CD14-positive monocyte (primary cell): Measurements from ENCODE around the gene ZNF692. TPM values are rescaled to one million over a fixed set of nuclear protein-coding genes. Genes with fewer than 3 reads are reported as not detected.
A peak's percentile ranks its signal among the peaks of the same experiment; 100 is the strongest.

Experiments
- DNase-seq, 3 donors: peaks; one replicate each; pipeline ENCODE4 v3.0.0-alpha.2; 2011 to 2022
- H2AFZ ChIP-seq: 2 replicates; pipeline ENCODE4 v1.6.0; 2012; ENCODE audit warnings: mild to moderate bottlenecking, low read depth, low read length, inconsistent platforms; ENCODE audit not compliant: insufficient read depth, poor library complexity, severe bottlenecking
- H3K27ac ChIP-seq, 2 donors: 1 replicate in 1 of 2; 2 replicates in 1 of 2; pipeline ENCODE4 v1.5.1; 2012 to 2013; ENCODE audit warnings: low read length in 2 of 2, control low read depth in 1 of 2, inconsistent platforms in 1 of 2, low read depth in 1 of 2, mild to moderate bottlenecking in 1 of 2
- H3K27me3 ChIP-seq, 2 donors: one replicate each; pipeline versions ENCODE4 v1.6.0 to v1.6.1; 2011 to 2013; ENCODE audit warnings: low read length in 2 of 2; ENCODE audit not compliant: control insufficient read depth in 2 of 2, insufficient read depth in 2 of 2
- H3K36me3 ChIP-seq, 2 donors: replicated peaks in 1 of 2; 1 replicate in 1 of 2; 2 replicates in 1 of 2; pipeline versions ENCODE4 v1.5.1 to v1.6.1; 2012 to 2013; ENCODE audit warnings: low read length in 2 of 2, control low read depth in 1 of 2, inconsistent platforms in 1 of 2, mild to moderate bottlenecking in 1 of 2; ENCODE audit not compliant: insufficient read depth in 2 of 2, control insufficient read depth in 1 of 2
- H3K4me1 ChIP-seq, 2 donors: 1 replicate in 1 of 2; 2 replicates in 1 of 2; pipeline versions ENCODE4 v1.5.1 to v1.6.1; 2012 to 2013; ENCODE audit warnings: low read length in 2 of 2, control low read depth in 1 of 2, inconsistent platforms in 1 of 2, mild to moderate bottlenecking in 1 of 2, moderate library complexity in 1 of 2; ENCODE audit not compliant: insufficient read depth in 2 of 2, control insufficient read depth in 1 of 2
- H3K4me2 ChIP-seq: replicated peaks from 2 replicates; pipeline ENCODE3; 2012; ENCODE audit warnings: low read length, moderate library complexity, mild to moderate bottlenecking; ENCODE audit not compliant: poor library complexity, severe bottlenecking; ENCODE audit errors: extremely low read depth
- H3K4me3 ChIP-seq, 3 experiments: fragments of 200-600 bp in 1 of 3; sonication (generic) in 1 of 3; replicated peaks in 1 of 3; 1 replicate in 2 of 3; 2 replicates in 1 of 3; pipeline ENCODE4 v1.5.1; 2011 to 2013; ENCODE audit warnings: low read length in 3 of 3, mild to moderate bottlenecking in 3 of 3, control low read depth in 2 of 3, low read depth in 2 of 3, inconsistent platforms in 1 of 3, moderate library complexity in 1 of 3
- H3K79me2 ChIP-seq: 2 replicates; pipeline ENCODE4 v1.6.0; 2012; ENCODE audit warnings: mild to moderate bottlenecking, control low read depth, inconsistent platforms, low read length, moderate library complexity; ENCODE audit not compliant: insufficient read depth
- H3K9ac ChIP-seq: 2 replicates; pipeline ENCODE4 v1.6.0; 2017; ENCODE audit warnings: low read length, mild to moderate bottlenecking; ENCODE audit not compliant: insufficient read depth, poor library complexity, severe bottlenecking
- H3K9me3 ChIP-seq, 2 donors: replicated peaks in 1 of 2; 1 replicate in 1 of 2; 2 replicates in 1 of 2; pipeline versions ENCODE4 v1.5.1 to v1.6.1; 2012 to 2013; ENCODE audit warnings: low read length in 2 of 2, control low read depth in 1 of 2; ENCODE audit not compliant: control insufficient read depth in 1 of 2, insufficient read depth in 1 of 2
- H4K20me1 ChIP-seq: 2 replicates; pipeline ENCODE4 v1.6.0; 2012; ENCODE audit warnings: mild to moderate bottlenecking, low read length, control low read depth, moderate library complexity; ENCODE audit not compliant: insufficient read depth
- H3K27ac Mint-ChIP-seq, 7 donors: one replicate each; pipeline ENCODE4 v1.8.0; 2020; ENCODE audit warnings: mild to moderate bottlenecking in 7 of 7, mixed read lengths in 7 of 7, moderate library complexity in 6 of 7, inconsistent platforms in 2 of 7
- H3K27me3 Mint-ChIP-seq, 3 donors: one replicate each; pipeline ENCODE4 v1.8.0; 2021 to 2022; ENCODE audit warnings: low read depth in 3 of 3, mild to moderate bottlenecking in 3 of 3, mixed read lengths in 3 of 3, moderate library complexity in 3 of 3, inconsistent platforms in 1 of 3
- H3K36me3 Mint-ChIP-seq, 2 donors: one replicate each; pipeline ENCODE4 v1.8.0; 2020; ENCODE audit warnings: mixed read lengths in 2 of 2, inconsistent platforms in 1 of 2, mild to moderate bottlenecking in 1 of 2
- H3K4me1 Mint-ChIP-seq: one replicate; pipeline ENCODE4 v1.8.0; 2020; ENCODE audit warnings: mild to moderate bottlenecking, mixed read lengths
- H3K4me3 Mint-ChIP-seq, 2 donors: one replicate each; pipeline ENCODE4 v1.8.0; 2020; ENCODE audit warnings: mild to moderate bottlenecking in 2 of 2, mixed read lengths in 2 of 2, moderate library complexity in 1 of 2
- H3K9me3 Mint-ChIP-seq, 7 donors: one replicate each; pipeline ENCODE4 v1.8.0; 2020 to 2022; ENCODE audit warnings: mixed read lengths in 7 of 7, mild to moderate bottlenecking in 6 of 7, moderate library complexity in 6 of 7, inconsistent platforms in 2 of 7
- WGBS: methylation state at CpG from one replicate; pipeline ENCODE4 v1.1.5; 2013; ENCODE audit warnings: missing lambda C conversion rate; ENCODE audit not compliant: insufficient coverage; 5-methylcytosine and 5-hydroxymethylcytosine counted together
- intact Hi-C, 2 donors: fragments of 100-400 bp; cut with micrococcal nuclease; formaldehyde crosslinking; loops; one replicate each; pipeline versions ENCODE4 v1.15.0 to v1.15.1; 2023
- polyA plus RNA-seq, 3 donors: library from polyadenylated mRNA; depleted of rRNA in 1 of 3; unstranded in 2 of 3; stranded (reverse) in 1 of 3; fragments of 300-500 nt in 2 of 3; fragments of >200 nt in 1 of 3; fragmentation: Illumina TruSeq in 2 of 3; gene quantifications; 1 replicate in 2 of 3; 2 replicates in 1 of 3; pipeline ENCODE4 v1.2.3, GENCODE V29; 2012 to 2021
- TF ChIP-seq, protein P1 (sequence below): fragments of 200-600 bp; IDR thresholded peaks from one replicate; pipeline ENCODE4 v1.8.0; 2022; ENCODE audit warnings: antibody characterized with exemption, mild to moderate bottlenecking

The ZNF692 gene
- polyA plus RNA-seq, 3 donors = 2.2 to 59.0 (median 2.4) TPM

DNA sequence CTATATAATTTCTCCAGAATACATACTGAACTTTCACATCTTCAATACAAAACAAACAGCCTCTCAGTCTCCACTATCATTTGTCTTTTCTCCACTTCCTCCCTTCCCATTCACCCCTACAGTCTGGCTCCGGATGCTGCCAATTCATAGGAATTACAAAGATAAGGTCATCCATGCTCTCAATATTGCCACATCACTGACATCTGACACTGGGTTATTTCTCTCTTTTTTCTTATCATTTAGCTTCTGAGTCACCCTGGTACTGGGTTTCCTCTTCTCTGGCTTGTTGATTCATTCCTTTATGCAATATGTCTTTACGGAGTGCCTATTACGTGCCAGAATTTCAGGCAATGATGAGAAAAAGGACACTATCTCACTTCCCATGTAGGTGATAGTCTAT, 30.0 kb downstream of the ZNF692 start:
- peak; percentile 76 to 93 (median 91) for DNase-seq
- peak overlapping the region; percentile 91 to 94 (median 93) for H3K27ac Mint-ChIP-seq
- peaks cover 0 to 8% of the 10 kb centered on the region in 2 donors for H3K36me3 ChIP-seq
- H3K4me1 ChIP-seq = peaks cover 42 to 54% of the 10 kb centered on the region in 2 donors
- peak overlapping the region; percentile 13 for H3K4me2 ChIP-seq
- peaks cover 9 to 10% of the 10 kb centered on the region in 2 donors for H3K36me3 Mint-ChIP-seq
- peak overlapping the region; percentile 46 to 58 for H3K27ac ChIP-seq
- no peaks in the 10 kb centered on the region for H4K20me1 ChIP-seq
- H3K9me3 ChIP-seq = no peaks in the 10 kb centered on the region
- TF ChIP-seq, protein P1, sequence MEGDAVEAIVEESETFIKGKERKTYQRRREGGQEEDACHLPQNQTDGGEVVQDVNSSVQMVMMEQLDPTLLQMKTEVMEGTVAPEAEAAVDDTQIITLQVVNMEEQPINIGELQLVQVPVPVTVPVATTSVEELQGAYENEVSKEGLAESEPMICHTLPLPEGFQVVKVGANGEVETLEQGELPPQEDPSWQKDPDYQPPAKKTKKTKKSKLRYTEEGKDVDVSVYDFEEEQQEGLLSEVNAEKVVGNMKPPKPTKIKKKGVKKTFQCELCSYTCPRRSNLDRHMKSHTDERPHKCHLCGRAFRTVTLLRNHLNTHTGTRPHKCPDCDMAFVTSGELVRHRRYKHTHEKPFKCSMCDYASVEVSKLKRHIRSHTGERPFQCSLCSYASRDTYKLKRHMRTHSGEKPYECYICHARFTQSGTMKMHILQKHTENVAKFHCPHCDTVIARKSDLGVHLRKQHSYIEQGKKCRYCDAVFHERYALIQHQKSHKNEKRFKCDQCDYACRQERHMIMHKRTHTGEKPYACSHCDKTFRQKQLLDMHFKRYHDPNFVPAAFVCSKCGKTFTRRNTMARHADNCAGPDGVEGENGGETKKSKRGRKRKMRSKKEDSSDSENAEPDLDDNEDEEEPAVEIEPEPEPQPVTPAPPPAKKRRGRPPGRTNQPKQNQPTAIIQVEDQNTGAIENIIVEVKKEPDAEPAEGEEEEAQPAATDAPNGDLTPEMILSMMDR = no peak
- H3K4me3 ChIP-seq = no peak overlapping the region
- H3K4me3 Mint-ChIP-seq = no peak overlapping the region
- no peaks in the 10 kb centered on the region for H3K27me3 ChIP-seq
- no CpG with 5 or more reads among the region's 3 CpGs for WGBS
- H3K9ac ChIP-seq = no peak overlapping the region
- peaks cover 0 to 1% (median 0%) of the 10 kb centered on the region in 7 donors for H3K9me3 Mint-ChIP-seq
- H3K27me3 Mint-ChIP-seq = no peaks in the 10 kb centered on the region
- H2AFZ ChIP-seq = no peak overlapping the region
- peaks cover 19% of the 10 kb centered on the region for H3K79me2 ChIP-seq
- intact Hi-C loops = loop anchor here in 1 of 2 donors (1.0 kb wide), 1 partner anchor 7 kb away; no protein-coding TSS in a partner anchor
- H3K4me1 Mint-ChIP-seq = peaks cover 42% of the 10 kb centered on the region

DNA sequence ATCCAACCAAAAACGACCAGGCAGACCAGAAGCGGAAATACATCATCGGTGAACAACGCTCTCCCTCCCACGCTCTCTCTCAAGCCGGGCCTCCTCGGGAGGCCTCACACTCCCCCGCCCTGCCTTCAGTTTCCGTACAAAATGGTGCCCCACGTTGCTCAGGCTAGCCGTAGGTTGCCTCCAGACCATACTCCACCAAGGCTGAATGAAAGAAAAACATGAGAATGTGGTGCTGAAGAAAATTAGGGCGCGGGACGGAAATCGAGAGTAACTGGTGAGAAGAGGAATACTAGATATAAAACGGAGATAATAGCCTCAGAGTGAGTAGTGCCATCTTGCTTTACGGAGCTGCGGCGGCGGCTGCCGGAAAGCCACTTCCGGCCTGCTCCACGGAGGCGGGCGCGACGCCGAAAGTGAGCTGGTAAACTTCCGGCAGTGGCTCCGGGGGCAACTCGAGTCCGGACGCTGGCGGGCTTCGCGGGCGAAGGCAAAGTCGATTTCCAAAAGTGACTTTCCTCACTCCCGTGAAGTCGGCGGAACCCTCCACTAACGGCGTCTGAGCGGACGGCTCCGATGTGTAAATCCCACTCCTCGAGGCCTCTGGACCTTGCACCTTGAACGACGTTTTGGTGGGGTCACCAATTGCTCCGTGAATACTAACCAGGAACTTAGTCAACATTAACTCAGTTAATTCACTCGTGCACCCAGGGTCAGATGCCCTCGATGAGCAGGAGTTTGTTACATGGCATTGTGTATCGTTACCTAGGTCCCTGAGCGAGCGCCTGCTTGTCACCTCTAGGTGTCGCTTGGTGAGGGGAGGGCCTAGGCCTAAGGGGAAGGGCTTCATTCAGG, 32.8 kb downstream of the ZNF692 start, which contains the start of gene SH3BP5L:
Gene SH3BP5L (minus strand): TSS at position 7 of the 852 bp plus-strand sequence. CDS start 980 bp downstream, outside the sequence.
- H3K4me1 Mint-ChIP-seq = peaks cover 70% of the 10 kb centered on the region

More for the DNA sequence above, 32.8 kb downstream of the ZNF692 start, which contains the start of gene SH3BP5L:
- no peaks in the 10 kb centered on the region for H3K27me3 Mint-ChIP-seq
- H3K79me2 ChIP-seq = peaks cover 46% of the 10 kb centered on the region
- peak within 1 kb of the TSS; percentile 96 to 100 (median 99) for H3K27ac Mint-ChIP-seq
- H3K27me3 ChIP-seq = no peaks in the 10 kb centered on the region
- peaks cover 0 to 19% of the 10 kb centered on the region in 2 donors for H3K36me3 ChIP-seq
- TF ChIP-seq, protein P1 = peak; percentile 80
- H3K4me1 ChIP-seq = peaks cover 69 to 78% of the 10 kb centered on the region in 2 donors
- H3K4me2 ChIP-seq = peak within 1 kb of the TSS; percentile 92
- H3K9ac ChIP-seq = peak within 1 kb of the TSS; percentile 92
- H4K20me1 ChIP-seq = peaks cover 6% of the 10 kb centered on the region
- H3K9me3 Mint-ChIP-seq = peaks cover 0 to 1% (median 0%) of the 10 kb centered on the region in 7 donors
- peak within 1 kb of the TSS; percentile 66 to 82 (median 72) for H3K4me3 ChIP-seq
- H3K27ac ChIP-seq = peak within 1 kb of the TSS; percentile 90 to 99
- H3K9me3 ChIP-seq = no peaks in the 10 kb centered on the region
- H3K4me3 Mint-ChIP-seq = peak within 1 kb of the TSS; percentile 90 to 100
- DNase-seq = peak; percentile 94 to 95 (median 94)
- under 1% methylated on average over 43 of the region's 56 CpGs for WGBS
- H3K36me3 Mint-ChIP-seq = peaks cover 24 to 29% of the 10 kb centered on the region in 2 donors
- peak within 1 kb of the TSS; percentile 87 for H2AFZ ChIP-seq
- intact Hi-C loops = no loop called here
